AG04449 (cell line): ENCODE results near the gene PARD6G.

Source experiments
- CTCF ChIA-PET: fragments of 350-600 bp; formaldehyde crosslinking; extraction: SDS; loops from one replicate; lab custom pipeline; 2021; ENCODE audit warnings: antibody characterized with exemption; lab: Yijun Ruan, JAX
- POLR2A ChIA-PET: fragments of 400-600, 350-600 bp; formaldehyde crosslinking; extraction: SDS; loops from one replicate; lab custom pipeline; 2020; ENCODE audit warnings: antibody characterized with exemption, inconsistent platforms; lab: Yijun Ruan, JAX
- DNase-seq: peaks from one replicate; pipeline ENCODE4 v3.0.0-alpha.2; 2010; ENCODE audit warnings: low read depth, low spot score
- H3K4me3 ChIP-seq: 2 replicates; pipeline ENCODE4 v1.5.1; 2011; ENCODE audit warnings: low read depth, mild to moderate bottlenecking, control low read depth, low read length
- TF ChIP-seq, protein P1 (sequence below): IDR thresholded peaks from one replicate; pipeline ENCODE4 v1.5.1; 2011; ENCODE audit warnings: mild to moderate bottlenecking, moderate library complexity, low read length, control low read depth, inconsistent platforms; ENCODE audit not compliant: insufficient read depth; ENCODE audit errors: missing control alignments

The PARD6G gene

DNA sequence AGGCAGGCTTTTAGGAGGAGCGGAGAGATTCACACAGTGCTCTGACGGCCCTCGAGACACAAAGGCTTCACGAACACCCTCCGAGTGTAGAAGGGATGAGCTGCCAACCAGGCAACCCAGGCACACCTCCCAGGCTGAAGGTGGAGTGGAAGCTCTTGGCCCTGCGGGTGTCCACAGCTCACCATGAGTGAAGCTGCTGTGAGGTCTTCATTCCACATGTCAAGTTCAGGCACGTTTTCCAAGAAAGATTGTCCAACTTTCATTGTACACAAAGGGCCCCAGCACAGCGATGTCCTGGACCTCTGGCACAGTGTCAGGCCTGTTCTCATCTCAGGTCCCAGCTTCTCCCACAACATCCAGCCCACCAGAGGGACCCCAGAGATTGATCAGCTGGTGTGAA is 13.4 kb downstream of the PARD6G start:
- CTCF ChIA-PET = interaction anchor here (0.6 to 0.8 kb wide), 2 partner anchors 24 to 76 kb away, joined by 3 to 4 read pairs; no protein-coding TSS in a partner anchor

DNA sequence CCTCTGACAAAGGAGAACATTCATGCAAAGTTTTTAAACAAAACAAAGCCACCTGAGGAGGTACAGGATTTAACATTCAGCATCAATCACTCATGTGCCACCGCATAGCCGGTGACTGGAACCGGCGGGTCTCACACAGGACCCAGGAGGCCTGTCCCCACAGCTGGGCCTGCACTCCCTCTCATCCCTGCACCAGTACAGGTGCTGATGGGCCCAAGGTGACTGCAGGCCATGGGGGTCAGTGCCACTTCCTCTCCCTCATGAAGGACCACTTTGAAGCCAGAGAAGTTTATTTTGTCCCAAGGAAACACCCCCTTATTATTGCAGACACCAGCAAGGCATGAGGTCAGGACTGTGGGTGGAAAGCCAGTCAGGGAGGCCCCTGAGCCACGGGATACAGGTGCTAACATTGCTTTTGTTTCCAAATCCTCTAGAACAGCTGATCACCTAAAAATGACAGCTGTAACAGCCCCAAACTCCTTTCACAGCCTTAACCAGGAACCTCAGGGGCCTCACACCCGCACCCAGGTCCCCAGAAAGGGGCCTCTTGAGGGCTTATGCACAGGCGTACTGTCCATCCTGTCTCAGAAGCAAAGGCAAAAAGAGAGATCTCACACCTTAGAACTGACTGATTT is 14.0 kb downstream of the PARD6G start:
- TF ChIP-seq, protein P1, sequence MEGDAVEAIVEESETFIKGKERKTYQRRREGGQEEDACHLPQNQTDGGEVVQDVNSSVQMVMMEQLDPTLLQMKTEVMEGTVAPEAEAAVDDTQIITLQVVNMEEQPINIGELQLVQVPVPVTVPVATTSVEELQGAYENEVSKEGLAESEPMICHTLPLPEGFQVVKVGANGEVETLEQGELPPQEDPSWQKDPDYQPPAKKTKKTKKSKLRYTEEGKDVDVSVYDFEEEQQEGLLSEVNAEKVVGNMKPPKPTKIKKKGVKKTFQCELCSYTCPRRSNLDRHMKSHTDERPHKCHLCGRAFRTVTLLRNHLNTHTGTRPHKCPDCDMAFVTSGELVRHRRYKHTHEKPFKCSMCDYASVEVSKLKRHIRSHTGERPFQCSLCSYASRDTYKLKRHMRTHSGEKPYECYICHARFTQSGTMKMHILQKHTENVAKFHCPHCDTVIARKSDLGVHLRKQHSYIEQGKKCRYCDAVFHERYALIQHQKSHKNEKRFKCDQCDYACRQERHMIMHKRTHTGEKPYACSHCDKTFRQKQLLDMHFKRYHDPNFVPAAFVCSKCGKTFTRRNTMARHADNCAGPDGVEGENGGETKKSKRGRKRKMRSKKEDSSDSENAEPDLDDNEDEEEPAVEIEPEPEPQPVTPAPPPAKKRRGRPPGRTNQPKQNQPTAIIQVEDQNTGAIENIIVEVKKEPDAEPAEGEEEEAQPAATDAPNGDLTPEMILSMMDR = no peak
- ChIA-PET CTCF (no interaction called here), POLR2A (no interaction called here)
- no peak for DNase-seq
- no peak overlapping the region for H3K4me3 ChIP-seq

More for the DNA sequence above, 13.4 kb downstream of the PARD6G start:
- no peak overlapping the region for H3K4me3 ChIP-seq
- POLR2A ChIA-PET = no interaction called here
- no peak for DNase-seq
- TF ChIP-seq, protein P1 = no peak

DNA sequence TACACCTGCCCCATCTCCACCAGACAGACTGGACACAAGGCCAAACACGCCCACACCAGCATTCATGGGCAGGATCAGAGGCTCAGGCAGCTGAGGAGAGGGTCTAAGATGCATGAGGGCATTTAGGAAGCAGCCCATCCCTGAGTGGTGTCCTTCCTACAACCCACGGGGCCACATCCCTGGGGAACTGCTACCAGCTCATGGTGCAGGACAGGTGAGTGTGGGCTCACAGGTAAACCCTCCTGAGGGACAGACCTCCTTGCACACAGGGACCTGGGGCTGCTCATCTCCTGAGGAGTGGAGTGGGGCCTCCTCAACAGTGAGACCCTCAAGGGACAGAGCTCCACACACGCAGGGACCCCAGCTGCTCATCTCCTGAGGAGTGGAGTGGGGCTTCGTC is 14.6 kb downstream of the PARD6G start:
- DNase-seq = no peak
- POLR2A ChIA-PET = no interaction called here
- CTCF ChIA-PET = no interaction called here
- H3K4me3 ChIP-seq = no peak overlapping the region
- TF ChIP-seq, protein P1 = no peak

DNA sequence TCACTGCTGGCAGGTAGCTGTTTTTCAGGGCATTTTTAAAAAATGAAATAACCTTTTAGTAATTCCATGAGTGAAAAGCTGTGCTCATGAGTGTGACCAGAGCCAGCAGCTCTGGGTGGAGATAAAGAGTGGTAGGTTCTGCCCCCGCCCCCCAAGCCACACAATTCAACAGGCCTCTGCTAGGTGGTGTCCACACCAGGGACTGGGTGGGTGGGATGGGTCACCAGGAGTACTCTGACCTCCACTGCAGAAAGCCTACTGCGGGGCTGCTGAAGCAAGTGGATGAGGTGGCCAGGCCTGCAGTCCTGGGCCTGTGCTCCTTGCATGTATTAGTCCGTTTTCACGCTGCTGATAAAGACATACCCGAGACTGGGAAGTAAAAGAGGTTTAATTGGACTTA is 15.3 kb downstream of the PARD6G start:
- TF ChIP-seq, protein P1 = no peak
- ChIA-PET POLR2A (no interaction called here), CTCF (interaction anchor here (1.0 kb wide), 1 partner anchor 50 kb away, joined by 3 read pairs; no protein-coding TSS in a partner anchor)
- no peak for DNase-seq
- no peak overlapping the region for H3K4me3 ChIP-seq

DNA sequence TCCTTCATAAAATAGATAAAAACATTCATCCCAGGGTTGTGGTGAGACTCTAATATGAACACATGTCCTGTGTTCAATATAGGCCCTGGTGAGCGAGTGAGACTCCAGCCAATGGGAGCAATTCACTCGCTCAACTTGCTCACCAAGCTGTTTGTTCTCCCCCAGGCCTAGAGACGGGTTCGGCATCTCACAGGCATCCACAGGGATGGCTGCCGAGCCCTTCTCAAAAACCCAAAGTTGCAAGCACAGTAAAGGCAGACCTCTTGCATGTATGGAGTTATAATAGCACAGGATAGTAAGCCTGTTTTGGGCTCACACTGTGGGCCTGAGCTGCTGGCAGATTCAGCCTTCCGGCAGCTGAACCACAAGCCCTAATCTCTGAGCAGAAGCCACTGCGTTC is 15.7 kb downstream of the PARD6G start:
- ChIA-PET CTCF (interaction anchor here (1.0 kb wide), 1 partner anchor 49 kb away, joined by 3 read pairs; no protein-coding TSS in a partner anchor), POLR2A (no interaction called here)
- DNase-seq = no peak
- TF ChIP-seq, protein P1 = no peak
- H3K4me3 ChIP-seq = no peak overlapping the region

DNA sequence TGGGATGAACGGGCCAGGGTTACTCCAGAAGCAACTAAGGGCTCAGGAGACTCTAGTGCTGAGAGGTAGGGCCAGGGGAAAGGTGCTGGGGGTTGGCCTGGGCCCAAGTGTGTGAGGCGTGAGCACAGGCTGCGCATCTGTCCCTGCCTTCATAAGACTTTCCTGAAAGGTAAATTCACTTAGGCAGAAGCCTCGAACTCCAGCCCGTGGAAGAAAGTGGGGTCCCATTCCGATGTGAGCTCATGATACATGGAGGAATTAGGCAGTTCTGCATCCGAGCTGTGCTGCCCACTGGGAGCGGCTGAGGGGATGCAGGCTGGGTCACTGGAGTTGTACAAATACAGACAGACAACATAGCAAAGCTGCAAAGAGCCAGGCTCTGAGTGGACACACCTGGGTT is 16.2 kb downstream of the PARD6G start:
- no peak for DNase-seq
- TF ChIP-seq, protein P1 = no peak
- H3K4me3 ChIP-seq = no peak overlapping the region
- ChIA-PET CTCF (interaction anchor here (1.0 kb wide), 1 partner anchor 49 kb away, joined by 3 read pairs; no protein-coding TSS in a partner anchor), POLR2A (no interaction called here)
